ENCODE data around the gene RPS6KB2. TPM values are rescaled to one million over a fixed set of nuclear protein-coding genes. Genes with fewer than 3 reads are reported as not detected.
A peak's percentile ranks its signal among the peaks of the same experiment; 100 is the strongest.
"Not testable (repeated sequence)": the region's sequence is repeated elsewhere in the genome, so short reads cannot be mapped to it uniquely, and the experiment has no call there.

Gene RPS6KB2
- total RNA-seq, 1 experiment from 2014 or later: 170 TPM

DNA sequence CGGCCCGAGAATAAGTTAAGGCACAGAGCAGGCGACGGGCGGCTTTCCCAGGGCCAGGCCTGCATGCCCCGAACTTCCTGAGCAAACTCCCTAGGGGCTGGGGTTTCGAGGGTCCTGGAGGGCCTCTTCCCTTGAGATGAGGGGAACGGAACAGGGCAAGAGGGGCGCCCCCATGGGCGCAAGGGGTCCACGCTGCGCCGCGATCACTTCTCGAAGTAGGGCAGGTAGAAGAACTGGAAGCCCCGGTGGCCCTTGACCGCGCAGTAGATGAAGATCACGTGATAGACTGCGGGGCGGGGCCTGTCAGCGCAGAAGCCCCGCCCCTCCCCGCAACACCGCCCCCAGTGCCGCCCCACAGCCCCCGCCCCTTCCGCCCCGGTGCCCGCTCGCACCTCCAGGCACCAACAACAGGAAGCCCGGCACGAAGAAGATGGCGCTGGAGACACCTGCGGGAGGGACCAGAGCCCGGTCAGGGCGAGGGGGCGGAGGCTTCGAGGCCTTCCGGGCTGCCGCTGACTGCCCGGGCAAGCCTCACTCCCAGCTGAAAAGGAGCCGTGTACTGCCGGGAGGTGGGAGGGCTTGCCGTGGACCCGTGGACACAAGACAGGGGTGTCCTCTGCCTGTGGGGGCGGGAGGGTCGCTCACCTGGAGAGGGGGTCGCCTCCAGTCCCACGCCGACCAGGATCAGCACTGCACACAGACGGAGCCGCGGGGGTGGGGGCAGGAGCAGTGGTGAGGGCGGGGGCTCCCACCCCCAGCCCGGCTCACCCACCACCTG, 36.3 kb downstream of the RPS6KB2 start:
- ATAC-seq (peak; percentile 55), DNase-seq (peak; percentile 93)
- Histone ChIP-seq H3K4me3 (ENCODE audit: low read length) (peak overlapping the region; percentile 75), H2AFZ (ENCODE audit: low read length) (peak overlapping the region; percentile 58), H3K79me2 (ENCODE audit: low read length) (peaks cover 28% of the 10 kb centered on the region), H3F3A (ENCODE audit: low read length, unreplicated experiment) (peaks cover 13% of the 10 kb centered on the region), H3K36me3 (ENCODE audit: low read depth, low read length) (no peaks in the 10 kb centered on the region), H3K4me1 (ENCODE audit: insufficient read depth, low read length) (peaks cover 40% of the 10 kb centered on the region), H3K27ac (ENCODE audit: low read length) (peak overlapping the region; percentile 97), H3K9me3 (ENCODE audit: low read length) (no peaks in the 10 kb centered on the region), H3K9me2 (replicated peaks; ENCODE audit: low read length) (no peaks in the 10 kb centered on the region), H4K20me1 (ENCODE audit: low read length) (no peaks in the 10 kb centered on the region), H3K9ac (ENCODE audit: low read length) (peak overlapping the region; percentile 94), H3K27me3 (ENCODE audit: low read length) (no peaks in the 10 kb centered on the region), H3K4me2 (ENCODE audit: low read length) (peak overlapping the region; percentile 95)
- no peak for TF ChIP-seq EZH2phosphoT487 (IDR thresholded peaks at IDR 0.05; ENCODE audit: borderline replicate concordance, low read length)
- TF ChIP-seq, protein P1, sequence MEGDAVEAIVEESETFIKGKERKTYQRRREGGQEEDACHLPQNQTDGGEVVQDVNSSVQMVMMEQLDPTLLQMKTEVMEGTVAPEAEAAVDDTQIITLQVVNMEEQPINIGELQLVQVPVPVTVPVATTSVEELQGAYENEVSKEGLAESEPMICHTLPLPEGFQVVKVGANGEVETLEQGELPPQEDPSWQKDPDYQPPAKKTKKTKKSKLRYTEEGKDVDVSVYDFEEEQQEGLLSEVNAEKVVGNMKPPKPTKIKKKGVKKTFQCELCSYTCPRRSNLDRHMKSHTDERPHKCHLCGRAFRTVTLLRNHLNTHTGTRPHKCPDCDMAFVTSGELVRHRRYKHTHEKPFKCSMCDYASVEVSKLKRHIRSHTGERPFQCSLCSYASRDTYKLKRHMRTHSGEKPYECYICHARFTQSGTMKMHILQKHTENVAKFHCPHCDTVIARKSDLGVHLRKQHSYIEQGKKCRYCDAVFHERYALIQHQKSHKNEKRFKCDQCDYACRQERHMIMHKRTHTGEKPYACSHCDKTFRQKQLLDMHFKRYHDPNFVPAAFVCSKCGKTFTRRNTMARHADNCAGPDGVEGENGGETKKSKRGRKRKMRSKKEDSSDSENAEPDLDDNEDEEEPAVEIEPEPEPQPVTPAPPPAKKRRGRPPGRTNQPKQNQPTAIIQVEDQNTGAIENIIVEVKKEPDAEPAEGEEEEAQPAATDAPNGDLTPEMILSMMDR (conservative IDR thresholded peaks at IDR 0.05; ENCODE audit: low read depth, low read length): no peak
- BruUV-seq (replicated peaks): TSS peak; percentile 62
- intact Hi-C loops (cut with micrococcal nuclease): loop anchor here (1.0 to 5.0 kb wide), 3 partner anchors 21 to 42 kb away; partner anchors contain the start of genes CORO1B and RPS6KB2
- ChIA-PET POLR2A (ENCODE audit: unreplicated experiment) (no interaction called here), CTCF (no interaction called here)

DNA sequence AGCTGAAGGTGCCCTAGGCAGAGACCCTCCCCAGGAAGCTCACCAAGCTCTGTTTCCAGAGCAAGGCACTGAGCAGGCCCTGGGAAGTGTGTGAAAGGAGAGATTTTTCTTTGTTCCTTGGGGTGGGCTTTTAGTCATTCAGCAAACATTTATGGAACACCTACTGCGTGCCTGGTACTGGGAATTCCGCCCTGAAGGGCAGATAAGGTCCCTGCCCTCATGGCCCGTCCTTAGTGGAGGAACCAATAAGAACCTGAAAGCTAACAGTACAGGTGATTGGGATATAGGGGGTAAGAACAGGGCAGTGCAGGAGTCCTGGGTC, 36.9 kb downstream of the RPS6KB2 start:
- Histone ChIP-seq H3K27ac (ENCODE audit: low read length) (peak overlapping the region; percentile 97), H3K4me2 (ENCODE audit: low read length) (peak overlapping the region; percentile 95), H4K20me1 (ENCODE audit: low read length) (no peaks in the 10 kb centered on the region), H3K9me2 (replicated peaks; ENCODE audit: low read length) (no peaks in the 10 kb centered on the region), H3F3A (ENCODE audit: low read length, unreplicated experiment) (peaks cover 13% of the 10 kb centered on the region), H3K9me3 (ENCODE audit: low read length) (no peaks in the 10 kb centered on the region), H3K79me2 (ENCODE audit: low read length) (peaks cover 28% of the 10 kb centered on the region), H3K9ac (ENCODE audit: low read length) (peak overlapping the region; percentile 94), H2AFZ (ENCODE audit: low read length) (peak overlapping the region; percentile 51), H3K4me1 (ENCODE audit: insufficient read depth, low read length) (peaks cover 41% of the 10 kb centered on the region), H3K36me3 (ENCODE audit: low read depth, low read length) (no peaks in the 10 kb centered on the region), H3K4me3 (ENCODE audit: low read length) (peak overlapping the region; percentile 75), H3K27me3 (ENCODE audit: low read length) (no peaks in the 10 kb centered on the region)
- peak; percentile 1; the same call in 1 of the 2 replicates for ATAC-seq
- CTCF ChIA-PET: no interaction called here
- POLR2A ChIA-PET (ENCODE audit: unreplicated experiment): no interaction called here
- intact Hi-C loops (cut with micrococcal nuclease): loop anchor here (5.0 kb wide), 1 partner anchor 38 kb away; the partner anchor contains the start of gene RPS6KB2
- BruUV-seq (replicated peaks): no TSS peak
- TF ChIP-seq, protein P1 (conservative IDR thresholded peaks at IDR 0.05; ENCODE audit: low read depth, low read length): no peak
- TF ChIP-seq EZH2phosphoT487 (IDR thresholded peaks at IDR 0.05; ENCODE audit: borderline replicate concordance, low read length) (no peak), EZH2 (IDR thresholded peaks at IDR 0.05; ENCODE audit: low read length, unreplicated experiment) (no peak)
- peak; percentile 81 for DNase-seq

DNA sequence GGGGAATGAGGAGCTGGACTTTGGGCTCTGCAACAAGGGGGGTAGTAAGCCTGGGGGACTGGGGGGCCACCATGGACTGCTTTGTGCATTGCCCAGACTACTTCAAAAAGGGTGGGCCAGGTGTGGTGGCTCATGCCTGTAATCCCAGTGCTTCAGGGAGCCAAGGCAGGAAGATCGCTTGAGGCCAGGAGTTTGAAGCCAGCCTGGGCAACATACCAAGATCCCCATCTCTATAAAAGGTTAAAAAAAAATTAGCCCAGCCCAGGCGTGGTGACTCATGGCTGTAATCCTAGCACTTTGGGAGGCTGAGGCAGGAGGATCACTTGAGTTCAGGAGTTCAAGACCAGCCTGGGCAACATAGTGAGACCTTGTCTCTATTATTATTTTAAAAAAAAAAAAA, 37.2 kb downstream of the RPS6KB2 start:
- intact Hi-C loops (cut with micrococcal nuclease): loop anchor here (5.0 kb wide), 1 partner anchor 38 kb away; the partner anchor contains the start of gene RPS6KB2
- H3K9me2 ChIP-seq (replicated peaks; ENCODE audit: low read length); H2AFZ ChIP-seq (ENCODE audit: low read length); H3K36me3 ChIP-seq (ENCODE audit: low read depth, low read length); H3K9me3 ChIP-seq (ENCODE audit: low read length); CTCF ChIA-PET; ATAC-seq; H3K27me3 ChIP-seq (ENCODE audit: low read length); POLR2A ChIA-PET (ENCODE audit: unreplicated experiment); BruUV-seq (replicated peaks); H4K20me1 ChIP-seq (ENCODE audit: low read length): not testable (repeated sequence)
- Histone ChIP-seq H3K4me3 (ENCODE audit: low read length) (peak overlapping the region; percentile 75), H3K4me1 (ENCODE audit: insufficient read depth, low read length) (peaks cover 41% of the 10 kb centered on the region), H3K27ac (ENCODE audit: low read length) (peak overlapping the region; percentile 97), H3K9ac (ENCODE audit: low read length) (peak overlapping the region; percentile 94), H3K4me2 (ENCODE audit: low read length) (peak overlapping the region; percentile 95), H3K79me2 (ENCODE audit: low read length) (peaks cover 28% of the 10 kb centered on the region), H3F3A (ENCODE audit: low read length, unreplicated experiment) (peaks cover 13% of the 10 kb centered on the region)
- DNase-seq: peak; percentile 78

Measured in PC-3 (cell line).